DND-41 (cell line): Measurements from ENCODE around the gene TRIM7.
A peak's percentile ranks its signal among the peaks of the same experiment; 100 is the strongest.

Experiments
- ATAC-seq: fragments of 200-7000 bp; cut with Tn5 transposase; 3 replicates; pipeline ENCODE4 v1.9.1; 2021; ENCODE audit warnings: low read depth; ENCODE audit not compliant: insufficient read depth
- DNase-seq: peaks from one replicate; pipeline ENCODE4 v3.0.0-alpha.2; 2020
- H2AFZ ChIP-seq: 2 replicates; pipeline ENCODE4 v1.6.0; 2012; ENCODE audit warnings: low read depth, low read length
- H3K27ac ChIP-seq: 2 replicates; pipeline ENCODE4 v1.5.1; 2012; ENCODE audit warnings: low read length, inconsistent platforms
- H3K27me3 ChIP-seq: fragments of 200-600 bp; sonication (generic); 2 replicates; pipeline ENCODE4 v1.6.0; 2012; ENCODE audit warnings: low read length, mild to moderate bottlenecking, inconsistent platforms; ENCODE audit not compliant: insufficient read depth, poor library complexity
- H3K36me3 ChIP-seq: 2 replicates; pipeline ENCODE4 v1.5.1; 2012; ENCODE audit warnings: low read length, inconsistent platforms; ENCODE audit not compliant: insufficient read depth
- H3K4me1 ChIP-seq: 2 replicates; pipeline ENCODE4 v1.5.1; 2012; ENCODE audit warnings: mild to moderate bottlenecking, low read length; ENCODE audit not compliant: insufficient read depth
- H3K4me2 ChIP-seq: 2 replicates; pipeline ENCODE4 v1.6.0; 2012; ENCODE audit warnings: mild to moderate bottlenecking, moderate library complexity, low read length, inconsistent platforms; ENCODE audit not compliant: insufficient read depth
- H3K4me3 ChIP-seq, 2 experiments: fragments of 200-600 bp in 1 of 2; shearing (Covaris generic) in 1 of 2; 2 replicates each; pipeline ENCODE4 v1.5.1; 2012 to 2016; ENCODE audit warnings: inconsistent platforms in 2 of 2, low read length in 2 of 2, mild to moderate bottlenecking in 2 of 2, low read depth in 1 of 2, moderate library complexity in 1 of 2
- H3K79me2 ChIP-seq: 2 replicates; pipeline ENCODE4 v1.6.0; 2012; ENCODE audit warnings: low read length, inconsistent platforms; ENCODE audit not compliant: insufficient read depth
- H3K9ac ChIP-seq: 2 replicates; pipeline ENCODE4 v1.6.0; 2012; ENCODE audit warnings: low read depth, mild to moderate bottlenecking, inconsistent platforms, low read length, moderate library complexity
- H3K9me3 ChIP-seq: 2 replicates; pipeline ENCODE4 v1.5.1; 2012; ENCODE audit warnings: low read length, moderate library complexity, mild to moderate bottlenecking, inconsistent platforms; ENCODE audit not compliant: insufficient read depth, severe bottlenecking
- H4K20me1 ChIP-seq: 2 replicates; pipeline ENCODE4 v1.6.0; 2012; ENCODE audit warnings: low read length; ENCODE audit not compliant: insufficient read depth
- CTCF ChIP-seq: IDR thresholded peaks from 2 replicates; pipeline ENCODE4 v1.5.1; 2012; ENCODE audit warnings: borderline replicate concordance, low read length, moderate library complexity, mild to moderate bottlenecking; ENCODE audit not compliant: poor library complexity, severe bottlenecking; ENCODE audit errors: extremely low read depth
- EZH2 ChIP-seq: IDR thresholded peaks from 3 replicates; pipeline ENCODE4 v1.6.1; 2012; ENCODE audit warnings: borderline replicate concordance, low read depth, mild to moderate bottlenecking, moderate library complexity, low read length, inconsistent platforms; ENCODE audit not compliant: severe bottlenecking

TRIM7 gene

GRCh38 chr5:181223729-181224389, 18.9 kb upstream of the TRIM7 start:
- H2AFZ ChIP-seq = peak overlapping the region; percentile 80
- H3K79me2 ChIP-seq = peaks cover 37% of the 10 kb centered on the region
- no peaks in the 10 kb centered on the region for H3K27me3 ChIP-seq
- H4K20me1 ChIP-seq = no peaks in the 10 kb centered on the region
- H3K36me3 ChIP-seq = peaks cover 15% of the 10 kb centered on the region
- TF ChIP-seq EZH2 (no peak), CTCF (no peak)
- H3K9me3 ChIP-seq = no peaks in the 10 kb centered on the region
- H3K27ac ChIP-seq = peak overlapping the region; percentile 88
- DNase-seq (no peak), ATAC-seq (peak; percentile 23)
- H3K4me1 ChIP-seq = peaks cover 41% of the 10 kb centered on the region
- H3K4me3 ChIP-seq = peak overlapping the region; percentile 50 to 85
- H3K9ac ChIP-seq = peak overlapping the region; percentile 79
- peak overlapping the region; percentile 98 for H3K4me2 ChIP-seq

- Histone ChIP-seq H3K4me1 (peaks cover 46% of the 10 kb centered on the region), H3K9me3 (no peaks in the 10 kb centered on the region), H2AFZ (peak within 1 kb of the TSS; percentile 80), H3K4me3 (peak within 1 kb of the TSS; percentile 50 to 85), H3K36me3 (peaks cover 14% of the 10 kb centered on the region), H3K79me2 (peaks cover 36% of the 10 kb centered on the region), H3K4me2 (peak within 1 kb of the TSS; percentile 98), H4K20me1 (no peaks in the 10 kb centered on the region), H3K27me3 (no peaks in the 10 kb centered on the region), H3K27ac (peak within 1 kb of the TSS; percentile 88), H3K9ac (peak within 1 kb of the TSS; percentile 79)
- ATAC-seq = peak; percentile 78
- DNase-seq = peak; percentile 99
- TF ChIP-seq EZH2 (no peak), CTCF (peak; percentile 15)
These were observed 18.2 kb upstream of the TRIM7 start, which contains the start of gene TRIM41 for GRCh38 chr5:181223058-181223728. Gene TRIM41 (plus strand): TSS chr5:181223281. CDS start chr5:181224000, 719 bp downstream.

- H4K20me1 ChIP-seq = no peaks in the 10 kb centered on the region
- H3K4me2 ChIP-seq = peak overlapping the region; percentile 98
- peak overlapping the region; percentile 50 to 85; a peak in 3 of 4 replicates for H3K4me3 ChIP-seq
- H3K79me2 ChIP-seq = peaks cover 34% of the 10 kb centered on the region
- no peak for DNase-seq
- H3K9ac ChIP-seq = peak overlapping the region; percentile 79
- TF ChIP-seq CTCF = no peak
- TF ChIP-seq EZH2 = no peak
- H2AFZ ChIP-seq = peak overlapping the region; percentile 75
- peaks cover 10% of the 10 kb centered on the region for H3K36me3 ChIP-seq
- peak overlapping the region; percentile 88 for H3K27ac ChIP-seq
- H3K4me1 ChIP-seq = peaks cover 52% of the 10 kb centered on the region
- no peaks in the 10 kb centered on the region for H3K9me3 ChIP-seq
- no peaks in the 10 kb centered on the region for H3K27me3 ChIP-seq
- ATAC-seq = peak; percentile 13
These were observed 17.6 kb upstream of the TRIM7 start for GRCh38 chr5:181222630-181223057.
